HG03469 (cell line): ENCODE results near the gene RBM19.

ENCODE experiments used
- ATAC-seq: cut with Tn5 transposase; IDR thresholded peaks from one replicate; pipeline ENCODE4 v1.9.1; 2021; ENCODE audit warnings: mild to moderate bottlenecking, moderate library complexity, moderate number of reproducible peaks; ENCODE audit not compliant: unreplicated experiment

Gene RBM19

DNA sequence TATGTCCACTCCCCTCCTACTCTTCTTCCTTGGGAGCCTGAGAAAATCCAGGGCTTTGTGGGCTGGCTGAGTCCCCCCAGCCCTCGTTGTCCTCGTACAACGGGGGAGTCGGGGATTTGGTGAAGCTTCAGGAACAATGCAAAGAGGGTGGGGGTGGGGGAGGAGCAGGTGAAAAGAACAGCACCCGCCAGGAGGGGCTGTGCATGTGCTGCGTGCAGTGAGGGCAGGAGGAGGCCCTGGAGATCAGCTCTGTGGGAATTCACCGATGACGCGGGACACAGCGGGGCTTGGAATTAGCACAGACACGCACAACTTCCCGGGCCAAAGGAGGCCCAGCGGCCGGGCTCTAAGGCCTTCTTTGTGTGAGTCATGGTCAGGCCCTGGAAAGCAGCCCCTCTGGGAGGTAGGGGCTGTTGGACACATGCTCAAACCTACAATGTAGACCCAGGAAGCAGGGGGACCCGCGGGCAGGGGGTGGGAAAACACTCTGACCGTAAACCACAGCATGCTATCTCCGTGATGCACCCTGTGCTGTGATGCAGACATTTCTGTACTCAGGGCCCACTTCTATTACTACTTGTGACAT is 32.8 kb downstream of the RBM19 start:
- no peak for ATAC-seq

DNA sequence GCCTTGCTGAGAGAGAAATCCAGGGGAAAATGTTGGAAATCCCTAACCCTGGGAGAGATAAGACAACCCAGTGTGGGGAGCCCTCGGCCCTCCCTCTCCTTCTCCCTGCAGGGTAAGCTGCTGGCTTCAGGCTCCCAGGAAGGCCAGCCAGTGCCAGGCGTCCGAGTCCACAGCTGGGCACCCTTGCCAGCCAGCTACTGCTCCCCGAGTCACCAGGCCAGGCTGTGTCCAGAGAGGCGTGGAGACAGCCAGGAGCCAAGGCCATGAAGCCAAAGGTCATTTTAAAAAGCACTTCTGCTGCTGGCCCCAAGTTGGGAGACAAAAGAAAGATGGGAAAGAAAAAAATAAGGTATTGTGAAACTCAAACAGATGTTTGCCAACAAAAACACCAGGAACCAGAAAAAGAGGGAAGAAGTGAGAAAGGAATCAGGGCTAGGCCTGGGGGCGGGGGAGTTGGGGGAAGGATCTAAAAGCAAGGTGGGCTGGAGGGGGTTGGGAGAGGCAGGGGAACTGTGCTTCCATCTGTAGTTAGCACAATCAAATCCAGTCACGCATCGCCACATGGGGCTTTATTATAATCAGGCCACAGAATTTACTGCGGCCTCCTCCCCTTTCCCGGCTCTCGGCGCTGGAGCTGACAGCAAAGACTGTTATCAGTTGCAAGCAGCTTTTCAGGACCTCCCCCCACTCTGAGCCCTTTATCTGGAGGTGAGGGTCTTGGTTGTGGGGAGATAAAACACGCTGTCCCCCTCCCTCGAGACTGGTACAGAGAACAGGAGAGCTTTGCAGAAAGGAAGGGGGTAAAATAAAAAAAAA is 33.5 kb downstream of the RBM19 start:
- no peak for ATAC-seq

DNA sequence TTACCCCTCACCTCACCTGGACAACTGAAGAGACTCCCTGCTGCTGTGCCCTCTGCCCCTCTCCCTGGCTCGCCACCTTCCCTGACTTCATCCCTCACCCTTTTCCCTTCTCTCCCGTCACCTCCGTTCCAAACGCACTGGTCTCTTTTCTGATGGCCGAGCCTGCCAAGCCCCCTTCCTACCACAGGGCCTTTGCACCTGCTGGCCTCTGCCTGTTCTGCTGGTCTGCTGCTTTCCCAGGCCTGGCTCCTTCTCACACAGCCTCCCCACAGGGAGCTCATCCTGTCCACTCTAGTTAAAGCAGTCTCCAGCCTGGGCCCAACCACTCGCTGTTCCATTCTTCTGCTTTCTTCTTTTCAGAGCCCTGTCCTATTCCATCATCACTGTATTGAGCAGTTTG is 34.6 kb downstream of the RBM19 start:
- ATAC-seq = no peak

DNA sequence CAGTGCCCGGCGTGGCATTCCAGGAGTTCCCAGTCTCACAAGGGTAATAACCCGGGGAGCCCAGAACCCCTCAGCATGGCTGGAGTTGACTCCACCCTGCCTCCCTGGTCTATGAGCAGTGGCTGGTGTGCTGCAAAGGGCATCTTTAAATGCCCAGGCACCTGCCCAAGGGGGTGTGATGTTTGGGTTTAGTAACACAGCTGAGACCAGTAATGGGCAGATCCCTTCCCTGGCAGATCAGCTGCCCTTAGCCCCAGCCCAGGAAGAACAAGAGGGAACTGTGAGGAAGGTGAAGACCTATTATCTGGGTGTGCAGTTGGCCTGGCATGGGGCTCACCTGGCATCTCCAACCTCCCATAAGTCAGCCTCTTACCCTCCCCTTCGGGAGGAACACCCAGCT is 35.9 kb downstream of the RBM19 start:
- no peak for ATAC-seq

DNA sequence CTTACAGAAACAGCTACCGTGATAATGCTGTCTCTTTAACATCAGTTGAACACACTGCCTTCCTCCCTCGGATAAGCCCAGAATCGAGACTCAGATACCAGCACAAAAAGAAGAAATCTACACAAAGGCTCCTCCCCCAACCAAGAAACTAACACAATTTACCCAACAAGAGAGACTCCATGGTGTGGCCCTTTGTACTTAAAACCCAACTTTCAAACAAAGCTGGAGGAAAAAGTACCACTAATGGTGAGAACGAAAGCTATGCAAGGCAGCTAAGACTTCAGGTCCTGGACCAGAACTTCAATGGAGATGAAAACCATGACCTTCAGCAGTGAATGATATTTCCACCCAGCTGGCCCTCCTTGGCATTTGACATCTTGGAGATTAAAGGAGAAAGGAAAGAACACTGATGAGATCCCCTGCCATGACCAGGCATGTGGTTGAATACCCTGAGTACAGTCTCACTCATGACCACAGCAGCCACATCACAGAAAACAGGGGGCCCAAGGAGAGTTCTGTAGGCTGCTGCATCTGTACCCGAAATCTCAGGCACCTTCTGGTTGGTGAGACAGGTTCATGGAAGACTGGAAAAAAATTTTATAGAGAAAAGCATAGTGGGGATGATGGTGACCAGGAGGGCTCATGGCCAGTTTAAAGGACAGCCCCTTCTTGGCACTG is 36.7 kb downstream of the RBM19 start:
- no peak for ATAC-seq

DNA sequence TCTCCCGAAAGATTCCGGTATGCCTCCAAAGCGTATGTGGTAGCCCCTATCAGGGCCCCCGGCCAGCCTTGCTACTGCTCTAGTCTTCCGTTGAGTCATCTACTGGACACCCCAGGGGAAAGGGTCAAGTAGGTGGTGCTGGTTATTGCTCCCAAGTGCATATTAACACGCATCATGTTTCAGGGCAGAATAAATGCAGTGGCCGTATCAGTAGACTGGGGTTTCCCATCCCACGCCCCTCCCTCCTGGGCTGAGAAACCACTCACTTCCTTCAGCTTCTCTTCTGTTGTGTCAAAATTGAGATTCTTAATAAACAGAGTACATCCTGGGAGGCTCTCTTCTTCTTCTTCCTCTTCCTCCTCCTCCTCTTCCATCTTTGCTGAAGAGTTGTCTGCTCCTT is 39.3 kb downstream of the RBM19 start:
- ATAC-seq = no peak

DNA sequence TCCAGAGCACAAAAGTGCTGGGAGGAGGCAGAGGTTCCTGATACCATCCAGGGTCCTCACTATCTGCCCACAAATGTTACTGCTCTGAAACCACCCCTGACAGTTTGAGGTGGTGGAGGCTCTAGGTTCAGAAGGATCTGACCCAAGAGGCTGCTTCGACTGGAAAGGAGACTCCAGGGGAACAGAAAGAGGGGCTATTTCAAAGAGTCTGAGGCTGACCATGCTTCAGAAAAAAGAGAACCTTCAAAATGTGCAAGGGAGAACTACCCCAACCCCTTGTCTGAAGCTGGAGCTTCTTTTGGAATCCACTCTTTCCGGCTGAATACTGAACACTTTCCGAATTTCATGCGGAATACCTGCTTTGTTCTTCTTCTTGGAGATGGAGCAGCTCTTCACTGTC is 41.8 kb downstream of the RBM19 start:
- no peak for ATAC-seq

DNA sequence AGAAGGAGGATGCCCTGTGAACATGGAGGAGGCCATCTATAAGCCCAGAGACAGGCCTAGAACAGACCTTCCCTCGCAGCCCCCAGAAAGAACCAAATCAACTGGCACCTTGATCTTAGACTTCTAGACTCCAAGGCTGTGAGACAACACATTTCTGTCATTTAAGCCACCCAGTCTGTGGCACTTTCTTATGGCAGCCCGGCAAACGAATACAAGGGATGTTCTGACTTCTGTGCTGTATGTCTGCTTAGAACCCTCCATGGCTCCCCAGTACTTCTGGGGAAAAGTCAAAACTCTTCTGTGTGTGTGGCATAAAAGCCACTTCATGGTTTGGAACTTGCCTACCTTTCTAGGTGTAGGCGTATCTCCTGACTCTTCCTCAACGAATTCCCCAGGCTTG is 42.9 kb downstream of the RBM19 start:
- no peak for ATAC-seq

DNA sequence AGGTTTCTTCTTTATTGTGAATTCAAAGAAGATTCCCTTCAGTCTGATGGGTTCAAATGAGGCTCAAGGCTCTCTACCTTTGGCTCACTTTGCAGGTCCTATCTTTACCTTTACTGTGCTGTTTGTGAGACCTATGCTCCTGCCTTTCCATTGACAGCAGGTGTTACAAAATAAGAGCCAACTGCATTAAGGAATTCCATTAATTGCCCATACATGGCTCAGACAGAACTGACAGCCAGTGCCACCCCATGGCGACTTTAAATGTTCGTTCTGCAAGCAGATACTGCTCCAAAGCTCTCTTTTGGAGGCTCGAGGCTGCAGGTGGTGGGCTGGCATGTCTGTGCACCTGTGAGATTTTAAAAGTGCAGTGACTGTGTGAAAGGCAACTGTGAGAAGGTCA is 44.7 kb downstream of the RBM19 start:
- no peak for ATAC-seq

DNA sequence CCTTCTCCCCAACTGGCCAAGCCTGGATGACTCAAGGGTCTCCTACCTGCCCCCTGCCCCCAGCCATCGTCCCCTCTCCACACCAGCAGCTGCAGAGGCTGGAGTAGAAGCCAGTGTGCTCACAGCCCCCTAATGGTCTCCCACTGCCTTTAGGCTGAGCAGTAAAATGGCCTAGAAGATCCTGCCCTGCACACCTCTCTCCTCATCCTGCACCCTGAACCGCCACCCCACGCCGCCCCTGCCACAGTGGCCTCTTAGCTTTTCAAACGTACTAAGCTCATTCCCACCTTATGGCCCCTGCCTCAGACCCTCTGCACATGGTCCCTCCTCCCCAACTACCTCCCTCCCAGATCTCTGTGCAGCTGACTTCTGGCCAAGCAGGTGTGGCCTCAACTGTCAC is 46.3 kb downstream of the RBM19 start:
- ATAC-seq = no peak

DNA sequence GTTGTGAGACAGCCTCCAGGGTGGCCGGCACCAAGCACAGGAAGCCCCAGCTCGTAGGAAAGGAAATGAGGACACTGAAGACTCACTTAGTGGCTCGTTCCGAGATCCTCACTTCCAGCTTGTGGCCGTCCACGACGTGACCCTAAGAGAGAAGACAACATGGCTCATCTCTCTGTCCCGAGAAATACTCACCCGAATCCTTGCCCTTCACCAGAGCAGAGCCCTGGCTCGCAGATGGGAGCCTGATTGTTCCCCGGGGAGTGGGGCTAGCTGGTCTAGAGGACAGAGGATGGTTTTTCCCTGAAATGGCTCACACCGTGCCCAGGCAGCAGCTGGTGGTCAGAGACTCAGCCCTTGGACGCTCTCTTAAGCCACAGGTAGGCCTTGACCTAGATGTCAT is 47.8 kb downstream of the RBM19 start:
- ATAC-seq = no peak

DNA sequence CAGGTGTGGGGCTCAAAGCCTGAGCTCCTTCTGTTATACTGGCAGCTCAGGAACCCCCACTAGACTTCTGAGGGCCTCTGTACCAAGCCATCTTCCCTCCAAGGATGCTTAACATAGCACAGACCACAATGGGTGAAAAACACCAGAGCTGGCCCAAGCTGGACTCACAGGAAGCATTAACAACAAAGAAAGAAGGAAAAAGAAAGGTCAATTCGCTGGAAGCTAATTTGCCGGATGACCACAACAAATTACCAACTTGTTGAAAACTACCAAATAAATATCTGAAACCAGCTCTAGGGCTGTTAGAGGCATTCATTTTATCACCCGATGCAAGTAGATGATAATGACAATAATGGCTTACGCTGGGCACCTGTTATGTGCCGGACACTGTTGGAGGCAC is 48.7 kb downstream of the RBM19 start:
- ATAC-seq = no peak

DNA sequence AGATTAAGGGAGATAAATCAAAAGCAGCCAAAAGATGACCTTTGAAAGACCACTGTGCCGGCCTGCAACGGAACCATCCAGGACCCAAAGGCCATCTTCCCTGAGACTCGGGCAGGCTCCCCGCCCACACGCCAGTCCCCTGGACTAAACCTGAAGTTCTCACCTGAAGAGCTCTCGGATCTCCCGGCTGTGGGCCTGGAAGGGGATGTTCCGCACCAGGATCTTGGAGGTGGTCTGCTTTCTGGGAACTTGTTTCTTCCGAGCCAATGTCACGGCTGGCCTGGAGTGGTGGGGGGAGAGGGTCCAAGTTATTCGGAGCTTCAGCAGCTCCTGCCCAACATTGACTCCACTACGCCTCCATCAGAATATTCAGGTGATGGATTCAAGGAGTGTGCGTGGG is 51.3 kb downstream of the RBM19 start:
- ATAC-seq = no peak

DNA sequence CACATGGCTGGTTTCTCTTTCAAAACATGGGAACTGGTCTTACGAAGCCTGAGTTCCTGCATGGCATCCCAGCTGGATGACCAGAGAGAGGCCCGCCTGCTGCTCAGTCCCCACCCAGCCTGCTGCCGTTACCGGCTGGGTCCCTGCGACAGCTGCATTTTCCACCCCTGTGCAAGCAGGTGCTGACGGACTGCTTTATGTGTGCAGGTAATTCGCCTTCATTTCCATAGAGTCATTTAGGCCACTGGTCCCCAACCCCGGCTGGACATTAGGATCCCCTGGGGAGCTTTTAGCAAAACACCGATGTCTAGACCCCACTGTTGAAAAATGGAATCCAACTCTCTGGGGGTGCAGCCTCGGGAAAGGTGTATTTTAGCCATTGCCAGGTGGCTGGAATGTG is 51.9 kb downstream of the RBM19 start:
- ATAC-seq = no peak

DNA sequence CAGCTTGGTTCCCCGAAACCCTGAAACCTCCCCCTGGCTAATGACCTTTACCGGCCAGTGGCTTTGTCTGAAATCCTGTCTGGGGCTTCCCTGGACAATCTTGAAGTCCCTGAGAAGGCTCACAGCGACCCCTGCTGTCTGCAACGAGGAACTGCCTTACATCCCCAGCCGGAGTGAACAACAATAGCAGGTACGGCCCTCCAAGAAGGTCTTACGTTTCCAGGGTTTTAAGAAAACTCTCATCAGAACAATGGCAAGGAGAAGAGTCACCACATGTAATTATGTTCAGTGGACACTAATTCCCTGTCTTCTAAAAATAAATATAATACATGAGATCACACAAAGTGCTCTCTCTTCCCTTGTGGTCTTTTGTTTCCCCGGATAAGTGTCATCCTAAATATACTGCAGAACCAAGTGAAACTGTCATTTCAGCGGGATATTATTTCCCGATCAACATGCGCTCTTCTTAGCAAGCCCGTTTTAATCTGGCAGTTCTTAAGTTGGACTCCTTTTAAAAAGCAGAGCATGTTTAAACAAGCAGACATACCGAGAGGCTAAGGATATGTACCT is 53.3 kb downstream of the RBM19 start:
- ATAC-seq = no peak

DNA sequence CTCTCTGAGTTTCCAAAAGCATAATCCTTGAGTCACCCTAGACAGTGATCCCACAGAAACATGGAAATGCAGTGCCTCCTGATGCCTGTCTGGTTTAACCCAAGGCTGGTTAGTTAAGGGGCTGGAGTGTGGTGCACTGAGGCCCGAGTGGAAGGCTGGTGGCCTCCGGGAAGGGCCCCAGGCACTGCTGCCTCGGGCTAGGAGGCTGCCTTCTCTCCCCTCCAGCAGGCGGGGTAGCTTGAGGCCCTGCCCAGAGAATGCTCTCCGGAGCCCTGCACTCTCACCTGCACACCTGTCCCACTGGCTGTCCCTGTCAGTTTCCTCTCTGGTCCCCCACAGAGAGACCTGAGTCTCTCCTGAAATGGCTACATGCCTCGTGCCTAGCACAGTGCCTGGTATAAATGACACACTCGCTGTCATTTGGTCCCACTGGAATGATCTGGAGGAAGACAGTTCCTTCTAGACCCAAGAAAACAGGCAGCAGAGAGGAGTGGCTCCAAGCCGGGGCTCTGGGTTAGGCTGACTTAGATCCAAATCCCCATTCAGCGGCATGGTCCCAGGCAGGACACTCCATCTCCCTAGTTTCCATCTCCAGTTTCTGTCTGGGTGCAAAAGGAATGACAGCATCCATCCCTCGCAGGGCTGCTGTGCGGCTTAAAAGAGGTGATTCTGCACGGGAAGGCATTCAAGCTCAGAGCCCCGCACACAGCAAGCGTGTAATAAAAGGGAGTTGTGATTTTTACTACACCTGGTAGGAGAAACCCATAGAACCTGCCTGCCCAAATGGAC is 54.0 kb downstream of the RBM19 start:
- ATAC-seq = no peak

DNA sequence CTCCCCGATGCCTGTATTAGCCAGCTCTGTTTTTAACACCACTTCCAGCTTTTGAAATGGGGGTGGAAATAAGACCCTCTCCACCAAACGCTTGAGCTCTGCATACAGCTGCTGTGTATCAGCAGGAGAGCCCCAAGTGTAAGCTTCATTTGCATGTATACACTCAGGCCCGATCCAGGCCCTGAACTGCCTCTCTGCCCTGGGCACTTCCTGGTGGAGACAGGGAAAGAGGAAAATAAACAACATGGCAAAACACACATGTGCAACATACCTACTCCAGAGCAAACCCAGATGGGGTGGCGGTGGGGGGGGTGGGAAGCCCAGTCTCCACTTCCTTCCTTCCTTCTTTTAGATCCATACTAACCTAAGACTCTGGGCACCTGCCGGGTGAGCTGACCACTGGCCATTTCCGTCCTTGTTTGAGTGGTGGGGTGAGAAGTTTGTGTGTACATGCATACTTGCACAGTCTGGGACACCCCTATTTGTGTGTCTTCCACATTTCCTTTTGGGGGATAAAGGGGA is 55.3 kb downstream of the RBM19 start:
- ATAC-seq = no peak

DNA sequence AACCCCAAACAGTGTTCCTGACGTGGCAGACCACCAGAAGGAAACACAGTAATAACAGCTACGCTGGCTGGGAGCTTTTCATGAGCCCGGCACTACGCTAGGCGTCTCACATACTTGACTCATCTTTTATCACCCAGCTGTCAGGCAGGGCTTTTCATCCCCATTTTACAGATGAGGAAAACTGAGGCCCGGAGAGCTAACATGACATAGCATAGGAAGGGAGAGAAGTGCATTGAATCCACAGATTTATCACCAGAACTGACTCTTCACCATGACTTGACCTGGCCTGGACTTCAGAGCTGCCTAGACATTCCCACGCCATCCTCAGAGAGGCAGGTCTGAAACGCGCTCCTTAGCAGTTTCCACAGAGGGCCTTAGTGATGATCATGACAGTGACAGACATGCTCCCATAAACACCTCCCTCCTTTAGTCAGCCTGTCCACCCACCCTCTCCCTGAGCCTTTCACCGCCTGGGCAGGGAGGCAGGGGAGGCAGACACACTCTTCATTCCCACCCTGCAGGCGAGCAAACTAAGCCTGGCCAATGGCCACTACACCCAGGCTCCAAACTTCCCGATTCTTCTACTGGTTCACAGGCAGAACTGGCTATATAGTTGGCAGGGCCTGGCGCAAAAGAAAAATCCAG is 56.2 kb downstream of the RBM19 start:
- ATAC-seq = no peak

DNA sequence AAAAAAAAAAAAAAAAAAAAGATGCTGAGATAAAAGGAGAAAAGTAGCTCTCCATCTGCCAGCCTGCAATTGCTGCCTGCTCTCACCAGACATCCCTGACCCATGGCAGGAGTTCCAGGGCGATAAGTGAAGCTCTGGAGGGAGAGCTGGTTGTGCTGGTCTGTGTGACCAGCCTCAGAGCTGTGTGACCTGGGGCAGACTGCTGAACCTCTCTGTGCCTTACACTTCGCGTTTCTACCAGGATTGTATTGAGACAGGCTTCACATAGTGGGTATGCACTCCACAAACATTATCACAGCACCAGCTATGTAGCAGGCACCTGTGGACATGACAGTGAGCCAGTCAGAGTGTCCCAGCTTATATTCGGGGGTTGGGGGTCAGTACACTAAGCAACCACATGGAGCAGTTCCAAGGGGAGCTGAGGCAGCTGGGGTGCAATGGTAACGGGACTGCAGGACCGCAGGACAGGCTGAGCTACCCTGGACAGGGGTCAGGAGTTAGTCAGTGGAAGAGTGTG is 57.5 kb downstream of the RBM19 start:
- ATAC-seq = no peak
